ENCODE data around the gene NFASC. TPM values are rescaled to one million over a fixed set of nuclear protein-coding genes. Genes with fewer than 3 reads are reported as not detected.

Gene NFASC
- total and polyA plus RNA-seq, 2 experiments from 2014 or later, result 3.9 to 11.7 TPM

- no peak for TF ChIP-seq STAT1 (IDR thresholded peaks at IDR 0.05; ENCODE audit: unreplicated experiment)
- no peak for TF ChIP-seq EZH2 (IDR thresholded peaks at IDR 0.05; ENCODE audit: low read depth, unreplicated experiment)
- TF ChIP-seq, protein P1, sequence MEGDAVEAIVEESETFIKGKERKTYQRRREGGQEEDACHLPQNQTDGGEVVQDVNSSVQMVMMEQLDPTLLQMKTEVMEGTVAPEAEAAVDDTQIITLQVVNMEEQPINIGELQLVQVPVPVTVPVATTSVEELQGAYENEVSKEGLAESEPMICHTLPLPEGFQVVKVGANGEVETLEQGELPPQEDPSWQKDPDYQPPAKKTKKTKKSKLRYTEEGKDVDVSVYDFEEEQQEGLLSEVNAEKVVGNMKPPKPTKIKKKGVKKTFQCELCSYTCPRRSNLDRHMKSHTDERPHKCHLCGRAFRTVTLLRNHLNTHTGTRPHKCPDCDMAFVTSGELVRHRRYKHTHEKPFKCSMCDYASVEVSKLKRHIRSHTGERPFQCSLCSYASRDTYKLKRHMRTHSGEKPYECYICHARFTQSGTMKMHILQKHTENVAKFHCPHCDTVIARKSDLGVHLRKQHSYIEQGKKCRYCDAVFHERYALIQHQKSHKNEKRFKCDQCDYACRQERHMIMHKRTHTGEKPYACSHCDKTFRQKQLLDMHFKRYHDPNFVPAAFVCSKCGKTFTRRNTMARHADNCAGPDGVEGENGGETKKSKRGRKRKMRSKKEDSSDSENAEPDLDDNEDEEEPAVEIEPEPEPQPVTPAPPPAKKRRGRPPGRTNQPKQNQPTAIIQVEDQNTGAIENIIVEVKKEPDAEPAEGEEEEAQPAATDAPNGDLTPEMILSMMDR (conservative IDR thresholded peaks at IDR 0.05; ENCODE audit: low read depth in 2 of 2), result no peak; a peak in 1 of 4 replicates
Measured at GRCh38 chr1:204920511-204920910, 49.8 kb downstream of the NFASC start (continued).

DNA sequence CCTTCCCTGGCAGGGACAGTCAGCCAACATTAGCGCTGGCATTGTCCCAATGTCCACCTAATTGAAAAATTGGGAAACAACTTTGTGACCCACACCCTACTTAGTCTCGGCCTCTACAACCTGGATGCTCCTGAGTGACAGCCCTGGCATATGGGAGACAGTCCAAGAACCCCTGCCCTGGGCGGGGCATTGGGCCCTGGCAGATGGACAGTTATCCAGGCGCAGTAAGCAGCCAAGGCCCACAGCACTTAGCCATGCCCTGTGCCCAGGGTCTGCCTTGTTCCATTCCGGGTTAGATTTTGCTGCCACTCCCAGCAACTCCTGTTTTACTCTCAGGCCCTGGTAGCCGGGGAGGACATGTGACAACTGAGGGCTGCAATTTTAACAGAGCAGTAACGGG lies 50.3 kb downstream of the NFASC start:
- no peaks in the 10 kb centered on the region for H3K9me2 ChIP-seq (ENCODE audit: insufficient read depth)
- H3K4me3 ChIP-seq, result no peak overlapping the region
- Mint-ChIP-seq H3K27ac (no peak overlapping the region), H3K9me3 (peaks cover 8% of the 10 kb centered on the region; the same call in 2 of the 3 replicates), H3K36me3 (ENCODE audit: low read depth) (peaks cover 13% of the 10 kb centered on the region), H3K4me3 (no peak overlapping the region; the same call in 2 of the 3 replicates), H3K4me1 (peaks cover 60% of the 10 kb centered on the region), H3K27me3 (ENCODE audit: insufficient read depth, low read depth, poor library complexity) (peaks cover 7% of the 10 kb centered on the region)
- no peaks in the 10 kb centered on the region for H3K79me2 ChIP-seq (replicated peaks; ENCODE audit: insufficient read depth)
- ATAC-seq (no peak), DNase-seq (ENCODE audit: low spot score) (no peak)
- H3K36me3 ChIP-seq (ENCODE audit: insufficient read depth), result 0 out of 2 replicates have a peak, but pooled peaks cover 3% of the 10 kb centered on the region
- H3F3A ChIP-seq (replicated peaks; ENCODE audit: low read depth), result no peaks in the 10 kb centered on the region; the same call in 1 of the 2 replicates
- peaks cover 55% of the 10 kb centered on the region for H3K4me1 ChIP-seq (ENCODE audit: insufficient read depth)
- H4K20me1 ChIP-seq (replicated peaks; ENCODE audit: insufficient read depth), result no peaks in the 10 kb centered on the region
- no peak overlapping the region for H3K27ac ChIP-seq (ENCODE audit: low read depth)
- no peak overlapping the region for H2AFZ ChIP-seq
- H3K4me2 ChIP-seq, result no peak overlapping the region
- no peaks in the 10 kb centered on the region for H3K27me3 ChIP-seq (ENCODE audit: insufficient read depth)
- TF ChIP-seq NANOG (IDR thresholded peaks at IDR 0.05; ENCODE audit: borderline replicate concordance), result no peak
- no peak for TF ChIP-seq EZH2 (IDR thresholded peaks at IDR 0.05; ENCODE audit: low read depth, unreplicated experiment)
- no peak for TF ChIP-seq ZNF114 (CRISPR knock-in tag; IDR thresholded peaks at IDR 0.05)
- TF ChIP-seq EZH2phosphoT487 (IDR thresholded peaks at IDR 0.05; ENCODE audit: unreplicated experiment), result no peak
- TF ChIP-seq, protein P2, sequence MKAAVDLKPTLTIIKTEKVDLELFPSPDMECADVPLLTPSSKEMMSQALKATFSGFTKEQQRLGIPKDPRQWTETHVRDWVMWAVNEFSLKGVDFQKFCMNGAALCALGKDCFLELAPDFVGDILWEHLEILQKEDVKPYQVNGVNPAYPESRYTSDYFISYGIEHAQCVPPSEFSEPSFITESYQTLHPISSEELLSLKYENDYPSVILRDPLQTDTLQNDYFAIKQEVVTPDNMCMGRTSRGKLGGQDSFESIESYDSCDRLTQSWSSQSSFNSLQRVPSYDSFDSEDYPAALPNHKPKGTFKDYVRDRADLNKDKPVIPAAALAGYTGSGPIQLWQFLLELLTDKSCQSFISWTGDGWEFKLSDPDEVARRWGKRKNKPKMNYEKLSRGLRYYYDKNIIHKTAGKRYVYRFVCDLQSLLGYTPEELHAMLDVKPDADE (IDR thresholded peaks at IDR 0.05), result no peak
- TF ChIP-seq ZNF331 (CRISPR knock-in tag; IDR thresholded peaks at IDR 0.05; ENCODE audit: low read depth), result no peak
- TF ChIP-seq ZNF462 (CRISPR knock-in tag; IDR thresholded peaks at IDR 0.05), result no peak
- TF ChIP-seq, protein P1 (conservative IDR thresholded peaks at IDR 0.05; ENCODE audit: low read depth in 2 of 2), result no peak
